SU-DHL-6 (cell line): ENCODE data around the gene GRIN2A.

ENCODE experiments used
- H2AFZ ChIP-seq: fragments of 200-600 bp; sonication (generic); 2 replicates; pipeline ENCODE4 v1.6.1; 2014; ENCODE audit warnings: low read depth, mild to moderate bottlenecking, moderate library complexity, mixed read lengths, antibody characterized with exemption, low read length; ENCODE audit not compliant: severe bottlenecking
- H3F3A ChIP-seq: fragments of 200-600 bp; shearing (Covaris generic); 2 replicates; pipeline ENCODE4 v1.6.0; 2016; ENCODE audit warnings: antibody characterized with exemption, mild to moderate bottlenecking; ENCODE audit not compliant: insufficient read depth
- H3K27ac ChIP-seq: fragments of 200-600 bp; sonication (generic); 2 replicates; pipeline ENCODE4 v1.5.1; 2016; ENCODE audit warnings: low read depth, mild to moderate bottlenecking, low read length, moderate library complexity, mixed read lengths
- H3K27me3 ChIP-seq: fragments of 200-600 bp; sonication (generic), shearing (Covaris generic); 2 replicates; pipeline ENCODE4 v1.6.0; 2014; ENCODE audit warnings: mild to moderate bottlenecking, low read length
- H3K36me3 ChIP-seq: fragments of 200-600 bp; sonication (generic); 2 replicates; pipeline ENCODE4 v1.6.1; 2014; ENCODE audit warnings: mild to moderate bottlenecking, low read length, mixed read lengths
- H3K4me2 ChIP-seq: fragments of 300-600, 200-600 bp; shearing (Covaris generic), sonication (generic); 2 replicates; pipeline ENCODE4 v1.6.0; 2014; ENCODE audit warnings: low read length, low read depth, mild to moderate bottlenecking; ENCODE audit not compliant: poor library complexity, severe bottlenecking
- H3K4me3 ChIP-seq: fragments of 200-600 bp; sonication (generic); 2 replicates; pipeline ENCODE4 v1.5.1; 2014; ENCODE audit warnings: antibody characterized with exemption, low read length, mild to moderate bottlenecking, mixed read lengths; ENCODE audit not compliant: insufficient read depth, poor library complexity, severe bottlenecking
- H3K79me2 ChIP-seq: fragments of 200-600 bp; sonication (generic); 2 replicates; pipeline ENCODE4 v1.6.1; 2014; ENCODE audit warnings: mild to moderate bottlenecking, low read length, moderate library complexity; ENCODE audit not compliant: insufficient read depth
- H3K9ac ChIP-seq: fragments of 200-600 bp; sonication (generic); 2 replicates; pipeline ENCODE4 v1.7.0; 2014; ENCODE audit warnings: mild to moderate bottlenecking, low read length
- H3K9me2 ChIP-seq: fragments of 200-600 bp; sonication (generic); replicated peaks from 2 replicates; pipeline ENCODE4 v1.6.1; 2014; ENCODE audit warnings: low read length; ENCODE audit not compliant: insufficient read depth
- H3K9me3 ChIP-seq: fragments of 200-600 bp; sonication (generic); 2 replicates; pipeline ENCODE4 v1.6.1; 2014; ENCODE audit warnings: low read length, mixed read lengths; ENCODE audit not compliant: insufficient read depth
- H4K20me1 ChIP-seq: fragments of 200-600 bp; sonication (generic); 2 replicates; pipeline ENCODE4 v1.6.1; 2014; ENCODE audit warnings: low read depth, mild to moderate bottlenecking, antibody characterized with exemption, low read length, moderate library complexity, mixed read lengths
- CTCF ChIP-seq: fragments of 200-600 bp; sonication (generic); IDR thresholded peaks from one replicate; pipeline ENCODE4 v1.5.1; 2017; ENCODE audit warnings: antibody characterized with exemption, mild to moderate bottlenecking, low read length, moderate library complexity; ENCODE audit not compliant: insufficient read depth, poor library complexity, severe bottlenecking
- EZH2phosphoT487 ChIP-seq: fragments of 200-600 bp; sonication (generic), shearing (Covaris generic); conservative IDR thresholded peaks from 2 replicates; pipeline ENCODE4 v1.6.1; 2018; ENCODE audit warnings: mild to moderate bottlenecking, antibody characterized with exemption, low read length, moderate library complexity, mixed read lengths

GRIN2A gene

GRCh38 chr16:10045947-10046346 is 136.3 kb downstream of the GRIN2A start:
- Histone ChIP-seq H3K9me3 (no peaks in the 10 kb centered on the region), H4K20me1 (no peaks in the 10 kb centered on the region), H3K36me3 (no peaks in the 10 kb centered on the region), H3K4me3 (no peak overlapping the region), H3K9ac (no peak overlapping the region), H3F3A (no peaks in the 10 kb centered on the region), H3K79me2 (no peaks in the 10 kb centered on the region), H3K27ac (no peak overlapping the region), H2AFZ (no peak overlapping the region), H3K4me2 (no peak overlapping the region), H3K27me3 (no peaks in the 10 kb centered on the region), H3K9me2 (no peaks in the 10 kb centered on the region)
- TF ChIP-seq EZH2phosphoT487 (no peak), CTCF (no peak)

- no peaks in the 10 kb centered on the region for H3K36me3 ChIP-seq
- H3K79me2 ChIP-seq = no peaks in the 10 kb centered on the region
- no peaks in the 10 kb centered on the region for H4K20me1 ChIP-seq
- H3K9ac ChIP-seq = no peak overlapping the region
- no peaks in the 10 kb centered on the region for H3F3A ChIP-seq
- no peak for TF ChIP-seq EZH2phosphoT487
- H2AFZ ChIP-seq = no peak overlapping the region
- no peaks in the 10 kb centered on the region for H3K9me2 ChIP-seq
- H3K9me3 ChIP-seq = no peaks in the 10 kb centered on the region
- H3K27me3 ChIP-seq = no peaks in the 10 kb centered on the region
- H3K27ac ChIP-seq = no peak overlapping the region
- no peak overlapping the region for H3K4me3 ChIP-seq
- no peak overlapping the region for H3K4me2 ChIP-seq
Measured at GRCh38 chr16:10045291-10045775, 136.9 kb downstream of the GRIN2A start.

- Histone ChIP-seq H3K4me3 (no peak overlapping the region), H3K9me3 (peaks cover 4% of the 10 kb centered on the region; the same call in 1 of the 2 replicates), H3K4me2 (no peak overlapping the region), H3K9me2 (no peaks in the 10 kb centered on the region), H3F3A (no peaks in the 10 kb centered on the region), H2AFZ (no peak overlapping the region), H3K27ac (no peak overlapping the region), H3K79me2 (no peaks in the 10 kb centered on the region), H3K9ac (no peak overlapping the region), H4K20me1 (no peaks in the 10 kb centered on the region), H3K27me3 (no peaks in the 10 kb centered on the region), H3K36me3 (no peaks in the 10 kb centered on the region)
- TF ChIP-seq CTCF = no peak
- no peak for TF ChIP-seq EZH2phosphoT487
Measured at GRCh38 chr16:10040136-10041080, 141.8 kb downstream of the GRIN2A start.
